Upper lobe of left lung (tissue), 4 donors: ENCODE measurements around the gene MRPS15.

Experiments
- POLR2A ChIP-seq, 4 donors: fragments of 450-650 bp; IDR thresholded peaks; one replicate each; pipeline ENCODE4 v1.5.1; 2016 to 2017; ENCODE audit warnings: antibody characterized with exemption in 4 of 4, mild to moderate bottlenecking in 2 of 4
- POLR2AphosphoS5 ChIP-seq, 2 donors: sonication (generic); formaldehyde crosslinking; IDR thresholded peaks; one replicate each; pipeline ENCODE4 v1.5.1; 2017; ENCODE audit warnings: antibody characterized with exemption in 2 of 2
- TF ChIP-seq, protein P1 (sequence below), 6 experiments: fragments of 450-650 bp in 4 of 6; fragments of 200-600 bp in 2 of 6; sonication (generic) in 2 of 6; IDR thresholded peaks; one replicate each; pipeline ENCODE4 v1.5.1; 2016 to 2019; ENCODE audit warnings: antibody characterized with exemption in 6 of 6

- TF ChIP-seq, protein P1, sequence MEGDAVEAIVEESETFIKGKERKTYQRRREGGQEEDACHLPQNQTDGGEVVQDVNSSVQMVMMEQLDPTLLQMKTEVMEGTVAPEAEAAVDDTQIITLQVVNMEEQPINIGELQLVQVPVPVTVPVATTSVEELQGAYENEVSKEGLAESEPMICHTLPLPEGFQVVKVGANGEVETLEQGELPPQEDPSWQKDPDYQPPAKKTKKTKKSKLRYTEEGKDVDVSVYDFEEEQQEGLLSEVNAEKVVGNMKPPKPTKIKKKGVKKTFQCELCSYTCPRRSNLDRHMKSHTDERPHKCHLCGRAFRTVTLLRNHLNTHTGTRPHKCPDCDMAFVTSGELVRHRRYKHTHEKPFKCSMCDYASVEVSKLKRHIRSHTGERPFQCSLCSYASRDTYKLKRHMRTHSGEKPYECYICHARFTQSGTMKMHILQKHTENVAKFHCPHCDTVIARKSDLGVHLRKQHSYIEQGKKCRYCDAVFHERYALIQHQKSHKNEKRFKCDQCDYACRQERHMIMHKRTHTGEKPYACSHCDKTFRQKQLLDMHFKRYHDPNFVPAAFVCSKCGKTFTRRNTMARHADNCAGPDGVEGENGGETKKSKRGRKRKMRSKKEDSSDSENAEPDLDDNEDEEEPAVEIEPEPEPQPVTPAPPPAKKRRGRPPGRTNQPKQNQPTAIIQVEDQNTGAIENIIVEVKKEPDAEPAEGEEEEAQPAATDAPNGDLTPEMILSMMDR (IDR thresholded peaks at IDR 0.05) = no peak
- TF ChIP-seq POLR2A (IDR thresholded peaks at IDR 0.05) (no peak), POLR2AphosphoS5 (IDR thresholded peaks at IDR 0.05) (no peak)
Observed at GRCh38 chr1:36453051-36453450, 11.1 kb downstream of the MRPS15 start.
